ENCODE data around the gene PTPRT.

The PTPRT gene

GRCh38 chr20:42954951-42955350, 234.8 kb downstream of the PTPRT start:
- DNase-seq (ENCODE audit: low spot score): no peak
- no peak overlapping the region for H3K27ac ChIP-seq
- CTCF ChIA-PET: no interaction called here
- POLR2A ChIA-PET (ENCODE audit: low non-redundant PET): no interaction called here
- TF ChIP-seq CTCF (conservative IDR thresholded peaks at IDR 0.05; ENCODE audit: low read depth): no peak

- POLR2A ChIA-PET (ENCODE audit: low non-redundant PET): no interaction called here
- DNase-seq (ENCODE audit: low spot score): no peak
- H3K27ac ChIP-seq: no peak overlapping the region
- TF ChIP-seq CTCF (conservative IDR thresholded peaks at IDR 0.05; ENCODE audit: low read depth): no peak
- CTCF ChIA-PET: interaction anchor here (1.2 kb wide), 1 partner anchor 10 kb away, joined by 3 read pairs; no protein-coding TSS in a partner anchor
These were observed 239.8 kb downstream of the PTPRT start for GRCh38 chr20:42949950-42950349.

- ChIA-PET CTCF (no interaction called here), POLR2A (ENCODE audit: low non-redundant PET) (no interaction called here)
- DNase-seq (ENCODE audit: low spot score): no peak
- TF ChIP-seq CTCF (conservative IDR thresholded peaks at IDR 0.05; ENCODE audit: low read depth): no peak
- no peak overlapping the region for H3K27ac ChIP-seq
These were observed 244.3 kb downstream of the PTPRT start for GRCh38 chr20:42945234-42945994.

GRCh38 chr20:42941629-42942028, 248.1 kb downstream of the PTPRT start:
- POLR2A ChIA-PET (ENCODE audit: low non-redundant PET): no interaction called here
- CTCF ChIA-PET: no interaction called here
- H3K27ac ChIP-seq: no peak overlapping the region
- TF ChIP-seq CTCF (conservative IDR thresholded peaks at IDR 0.05; ENCODE audit: low read depth): no peak
- DNase-seq (ENCODE audit: low spot score): no peak

- DNase-seq (ENCODE audit: low spot score): no peak
- H3K27ac ChIP-seq: no peak overlapping the region
- TF ChIP-seq CTCF (conservative IDR thresholded peaks at IDR 0.05; ENCODE audit: low read depth): no peak
- CTCF ChIA-PET: no interaction called here
- POLR2A ChIA-PET (ENCODE audit: low non-redundant PET): no interaction called here
These were observed 251.1 kb downstream of the PTPRT start for GRCh38 chr20:42938441-42939205.

GRCh38 chr20:42936482-42936881, 253.2 kb downstream of the PTPRT start:
- no peak overlapping the region for H3K27ac ChIP-seq
- no peak for DNase-seq (ENCODE audit: low spot score)
- ChIA-PET POLR2A (ENCODE audit: low non-redundant PET) (no interaction called here), CTCF (no interaction called here)
- TF ChIP-seq CTCF (conservative IDR thresholded peaks at IDR 0.05; ENCODE audit: low read depth): no peak

Data from RWPE1 (cell line).